GM10266 (cell line): ENCODE results near the gene FFAR1.
"Not testable (repeated sequence)": the region's sequence is repeated elsewhere in the genome, so short reads cannot be mapped to it uniquely, and the experiment has no call there.

ENCODE experiments used
- DNase-seq: peaks from one replicate; pipeline ENCODE4 v3.0.0; 2012; ENCODE audit errors: extremely low spot score
- TF ChIP-seq, protein P1 (sequence below): IDR thresholded peaks from 2 replicates; pipeline ENCODE4 v1.5.1; 2012; ENCODE audit warnings: mild to moderate bottlenecking, low read depth; ENCODE audit not compliant: control insufficient read depth, insufficient read depth; ENCODE audit errors: missing control alignments

Gene FFAR1

DNA sequence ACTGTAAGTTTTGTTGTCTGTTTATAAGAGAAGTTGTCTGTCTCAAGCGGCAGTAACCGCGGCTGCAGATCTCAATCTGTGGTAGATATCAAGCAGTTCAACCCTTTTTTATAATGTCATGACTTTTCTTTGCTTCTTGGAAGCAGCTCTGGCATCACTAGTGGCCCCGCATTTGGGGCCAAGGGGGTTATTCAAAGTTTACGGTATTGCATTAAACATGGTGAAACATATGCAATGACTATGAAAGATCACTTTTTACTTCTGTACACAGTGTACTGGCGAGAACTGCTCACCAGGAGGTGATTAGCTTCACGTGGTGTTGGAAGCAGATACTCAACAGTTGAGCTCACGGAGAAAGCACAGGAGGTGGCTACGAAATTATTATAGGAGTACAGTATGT is 5.9 kb downstream of the FFAR1 start:
- no peak for DNase-seq
- TF ChIP-seq, protein P1, sequence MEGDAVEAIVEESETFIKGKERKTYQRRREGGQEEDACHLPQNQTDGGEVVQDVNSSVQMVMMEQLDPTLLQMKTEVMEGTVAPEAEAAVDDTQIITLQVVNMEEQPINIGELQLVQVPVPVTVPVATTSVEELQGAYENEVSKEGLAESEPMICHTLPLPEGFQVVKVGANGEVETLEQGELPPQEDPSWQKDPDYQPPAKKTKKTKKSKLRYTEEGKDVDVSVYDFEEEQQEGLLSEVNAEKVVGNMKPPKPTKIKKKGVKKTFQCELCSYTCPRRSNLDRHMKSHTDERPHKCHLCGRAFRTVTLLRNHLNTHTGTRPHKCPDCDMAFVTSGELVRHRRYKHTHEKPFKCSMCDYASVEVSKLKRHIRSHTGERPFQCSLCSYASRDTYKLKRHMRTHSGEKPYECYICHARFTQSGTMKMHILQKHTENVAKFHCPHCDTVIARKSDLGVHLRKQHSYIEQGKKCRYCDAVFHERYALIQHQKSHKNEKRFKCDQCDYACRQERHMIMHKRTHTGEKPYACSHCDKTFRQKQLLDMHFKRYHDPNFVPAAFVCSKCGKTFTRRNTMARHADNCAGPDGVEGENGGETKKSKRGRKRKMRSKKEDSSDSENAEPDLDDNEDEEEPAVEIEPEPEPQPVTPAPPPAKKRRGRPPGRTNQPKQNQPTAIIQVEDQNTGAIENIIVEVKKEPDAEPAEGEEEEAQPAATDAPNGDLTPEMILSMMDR: no peak

DNA sequence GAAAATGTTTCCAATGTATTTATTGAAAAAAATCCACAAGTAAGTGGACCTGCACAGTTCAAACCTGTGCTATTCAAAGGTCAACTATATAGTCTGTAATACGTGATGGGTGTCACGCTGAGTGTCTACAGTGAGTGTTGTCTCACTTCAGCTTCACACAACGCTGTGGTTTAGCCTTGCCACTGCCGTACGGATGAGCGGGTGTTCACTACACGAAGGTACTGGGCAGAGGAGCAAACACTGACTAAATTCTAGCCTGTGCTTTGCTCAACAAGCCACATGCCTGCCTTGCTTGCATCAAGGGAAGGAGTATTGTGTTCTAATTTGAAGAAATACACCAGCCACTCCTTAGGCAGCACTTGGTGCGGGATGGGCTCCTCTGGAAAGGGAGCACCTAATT is 7.2 kb downstream of the FFAR1 start:
- no peak for DNase-seq
- TF ChIP-seq, protein P1: no peak

DNA sequence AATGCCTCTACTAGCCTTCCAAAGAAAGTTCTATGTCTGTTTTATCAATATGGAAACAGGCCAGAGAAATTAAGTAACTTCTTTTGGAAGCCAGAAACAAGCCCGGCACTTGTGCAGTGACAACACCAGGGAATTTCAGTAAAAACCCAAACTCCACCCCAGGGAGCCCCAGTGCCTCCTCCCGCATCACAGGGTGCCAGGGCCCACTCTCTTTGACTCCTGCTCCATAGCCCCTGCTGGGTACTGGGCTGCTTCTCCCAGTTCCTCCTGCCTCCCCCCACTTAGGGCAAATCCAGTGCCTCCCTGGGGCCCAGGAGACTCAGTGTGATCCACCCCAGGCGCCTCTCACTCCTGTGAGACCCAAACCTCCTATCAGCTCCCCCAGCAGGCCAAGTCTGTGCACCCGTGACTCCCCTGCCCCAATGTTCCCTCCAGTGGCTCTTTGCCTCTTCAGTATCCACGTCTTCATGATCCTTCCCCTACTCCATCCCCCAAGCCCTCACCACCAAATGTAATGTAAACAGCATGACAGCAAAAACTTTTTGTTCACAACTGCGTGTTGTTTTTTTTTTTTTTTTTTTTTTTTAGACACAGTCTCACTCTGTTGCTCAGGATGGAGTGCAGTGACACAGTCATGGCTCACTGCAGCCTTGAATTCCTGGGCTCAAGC is 8.2 kb downstream of the FFAR1 start:
- DNase-seq: no peak
- TF ChIP-seq, protein P1: no peak

DNA sequence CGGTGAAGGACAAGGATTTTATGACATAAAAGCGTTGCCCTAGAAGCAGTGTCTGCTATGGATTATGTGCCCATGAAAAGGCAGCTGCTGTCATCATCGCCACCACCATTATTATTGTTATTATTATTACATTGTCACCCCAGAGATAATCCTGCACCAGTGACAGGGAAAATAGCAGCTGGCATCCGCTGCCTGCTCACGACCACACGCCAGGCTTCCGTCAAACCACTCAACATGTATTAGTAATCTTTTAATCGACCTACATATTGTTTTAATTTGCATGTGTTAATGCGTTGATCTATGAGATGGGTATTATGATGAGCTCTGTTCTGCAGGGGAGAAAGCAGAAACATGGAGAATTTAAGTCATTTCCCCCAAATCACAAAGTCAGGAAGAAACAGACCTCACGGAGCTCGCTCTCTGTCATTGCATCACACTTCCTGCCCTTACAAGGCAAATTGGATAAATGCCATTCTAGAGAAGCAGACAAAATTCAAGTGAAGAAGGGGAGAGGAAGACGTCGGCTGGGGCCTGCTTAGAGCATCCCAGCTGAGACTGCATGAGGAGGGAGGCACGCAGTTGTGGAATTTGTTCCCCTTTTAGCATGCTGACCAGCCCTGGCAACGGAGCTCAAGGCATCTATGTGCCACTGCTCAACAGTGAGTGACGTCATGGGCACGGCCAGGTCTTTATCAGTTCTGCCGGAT is 10.3 kb downstream of the FFAR1 start, which contains the start of gene FFAR3:
FFAR3 (plus strand) TSS at position 594 of the 707 bp plus-strand sequence. CDS start 431 bp downstream, outside the sequence.
- no peak for DNase-seq
- TF ChIP-seq, protein P1: no peak

DNA sequence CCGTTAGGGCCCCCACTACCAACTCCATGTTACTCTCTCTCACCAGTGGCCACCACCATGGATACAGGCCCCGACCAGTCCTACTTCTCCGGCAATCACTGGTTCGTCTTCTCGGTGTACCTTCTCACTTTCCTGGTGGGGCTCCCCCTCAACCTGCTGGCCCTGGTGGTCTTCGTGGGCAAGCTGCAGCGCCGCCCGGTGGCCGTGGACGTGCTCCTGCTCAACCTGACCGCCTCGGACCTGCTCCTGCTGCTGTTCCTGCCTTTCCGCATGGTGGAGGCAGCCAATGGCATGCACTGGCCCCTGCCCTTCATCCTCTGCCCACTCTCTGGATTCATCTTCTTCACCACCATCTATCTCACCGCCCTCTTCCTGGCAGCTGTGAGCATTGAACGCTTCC is 11.1 kb downstream of the FFAR1 start:
- TF ChIP-seq, protein P1: peak; percentile 5
- DNase-seq: not testable (repeated sequence)

DNA sequence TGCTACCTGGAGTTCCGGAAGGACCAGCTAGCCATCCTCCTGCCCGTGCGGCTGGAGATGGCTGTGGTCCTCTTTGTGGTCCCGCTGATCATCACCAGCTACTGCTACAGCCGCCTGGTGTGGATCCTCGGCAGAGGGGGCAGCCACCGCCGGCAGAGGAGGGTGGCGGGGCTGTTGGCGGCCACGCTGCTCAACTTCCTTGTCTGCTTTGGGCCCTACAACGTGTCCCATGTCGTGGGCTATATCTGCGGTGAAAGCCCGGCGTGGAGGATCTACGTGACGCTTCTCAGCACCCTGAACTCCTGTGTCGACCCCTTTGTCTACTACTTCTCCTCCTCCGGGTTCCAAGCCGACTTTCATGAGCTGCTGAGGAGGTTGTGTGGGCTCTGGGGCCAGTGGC is 11.7 kb downstream of the FFAR1 start:
- DNase-seq: not testable (repeated sequence)

DNA sequence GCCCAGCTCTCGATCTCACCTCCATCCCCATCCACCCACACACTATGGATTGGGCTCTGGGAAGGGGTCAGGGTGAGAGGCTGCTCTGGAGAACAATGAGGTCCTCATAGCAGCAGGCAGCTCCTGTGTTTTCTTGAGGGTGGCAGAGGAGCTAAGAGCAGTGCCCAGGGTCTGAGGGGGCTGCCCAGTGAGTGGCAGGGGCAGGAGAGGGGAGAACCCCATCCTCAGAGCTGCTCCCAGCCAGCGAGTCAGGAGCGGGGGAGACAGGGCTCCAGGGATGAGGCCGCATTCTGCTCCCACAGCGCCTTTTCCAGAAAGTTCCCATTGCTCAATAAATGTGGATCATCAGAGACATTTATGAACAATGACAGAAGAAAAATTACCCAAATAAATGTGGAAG is 12.4 kb downstream of the FFAR1 start:
- not testable (repeated sequence) for DNase-seq

DNA sequence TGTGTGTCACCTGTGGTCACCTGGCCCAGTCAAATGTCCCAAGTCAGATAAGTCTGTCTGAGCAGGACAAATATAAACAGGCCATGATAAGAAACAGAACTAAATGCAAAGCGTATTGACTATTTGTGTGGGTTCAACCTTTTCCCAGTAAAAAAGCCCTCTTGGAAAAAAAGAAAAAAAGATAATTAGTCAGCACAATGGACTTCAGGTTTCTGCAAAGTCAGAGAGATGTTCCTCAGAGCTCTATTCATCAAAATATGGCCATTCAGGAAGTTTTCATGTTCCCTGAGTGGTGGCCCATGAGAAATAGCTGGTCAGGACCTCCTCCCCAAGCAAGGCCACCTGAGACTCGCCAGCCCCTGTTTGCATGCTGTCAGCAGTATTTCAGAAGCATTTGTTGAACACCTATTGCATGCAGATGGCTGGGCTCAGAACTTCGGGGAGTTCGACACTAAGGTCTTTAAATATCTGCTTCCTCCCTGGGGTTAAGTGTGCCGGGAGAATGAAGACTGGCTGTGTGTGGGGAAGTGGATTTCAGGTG is 13.2 kb downstream of the FFAR1 start:
- no peak for DNase-seq
- TF ChIP-seq, protein P1: no peak
